Lower leg skin (tissue), 3 donors: ENCODE data around the gene FNDC5.

Experiments used
- CTCF ChIP-seq, 3 donors: fragments of 450-650 bp; IDR thresholded peaks; one replicate each; pipeline ENCODE4 v1.5.1; 2016; ENCODE audit warnings: antibody characterized with exemption in 3 of 3, mild to moderate bottlenecking in 3 of 3, moderate library complexity in 2 of 3
- POLR2A ChIP-seq, 2 donors: fragments of 450-650 bp; IDR thresholded peaks; one replicate each; pipeline ENCODE4 v1.6.1; 2016 to 2017; ENCODE audit warnings: antibody characterized with exemption in 2 of 2, mild to moderate bottlenecking in 1 of 2, moderate library complexity in 1 of 2

DNA sequence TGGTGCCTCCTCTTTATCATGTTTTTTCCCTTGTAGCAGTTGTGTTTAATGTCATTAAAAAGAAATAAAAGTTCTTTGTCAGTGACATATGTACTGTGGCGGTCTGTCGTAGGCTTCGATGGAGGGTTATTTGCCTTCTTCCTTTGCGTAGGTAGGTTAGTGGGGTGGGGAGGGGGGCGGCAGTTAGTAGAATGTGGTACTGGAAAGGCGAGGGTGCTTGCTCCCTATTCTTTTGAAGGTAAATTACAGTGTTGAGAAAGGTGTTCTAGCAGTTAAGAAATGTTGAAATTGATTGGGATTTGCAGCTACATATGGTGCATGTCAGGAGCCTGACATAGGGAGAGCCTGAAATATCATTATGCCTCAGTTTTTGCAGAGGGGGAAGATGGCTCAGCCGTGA lies 11.9 kb downstream of the FNDC5 start:
- TF ChIP-seq POLR2A (IDR thresholded peaks at IDR 0.05) (no peak), CTCF (IDR thresholded peaks at IDR 0.05) (no peak)
